Measurements from ENCODE around the gene PARP9.

DNA sequence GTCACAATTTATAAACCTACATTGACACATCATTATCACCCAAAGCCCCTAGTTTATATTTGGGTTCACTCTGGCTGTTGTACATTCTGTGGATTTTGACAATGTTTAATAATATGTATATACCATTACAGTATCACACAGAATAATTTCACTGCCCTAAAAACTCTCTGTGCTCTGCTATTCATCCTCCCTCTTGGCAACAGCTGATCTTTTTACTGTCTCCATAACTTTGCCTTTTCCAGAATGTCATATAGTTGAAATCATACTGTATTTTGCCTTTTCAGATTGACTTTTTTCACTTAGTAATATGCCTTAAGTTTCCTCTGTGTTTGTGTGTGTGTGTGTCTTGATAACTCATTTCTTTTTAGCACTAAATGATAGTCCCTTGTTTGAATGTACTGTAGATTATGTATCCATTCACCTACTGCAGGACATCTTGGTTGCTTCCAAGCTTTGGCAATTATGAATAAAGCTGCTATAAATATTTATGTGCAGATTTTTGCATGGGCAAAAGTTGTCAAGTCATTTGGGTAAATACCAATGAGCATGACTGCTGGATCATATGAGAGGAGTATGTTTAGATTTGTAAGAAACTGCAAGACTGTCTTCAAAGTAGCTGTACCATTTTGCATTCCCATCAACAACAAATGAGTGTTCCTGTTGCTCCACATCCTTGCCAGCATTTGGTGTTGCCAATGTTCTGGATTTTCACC is 22.8 kb upstream of the PARP9 start:
- TF ChIP-seq, protein P1, sequence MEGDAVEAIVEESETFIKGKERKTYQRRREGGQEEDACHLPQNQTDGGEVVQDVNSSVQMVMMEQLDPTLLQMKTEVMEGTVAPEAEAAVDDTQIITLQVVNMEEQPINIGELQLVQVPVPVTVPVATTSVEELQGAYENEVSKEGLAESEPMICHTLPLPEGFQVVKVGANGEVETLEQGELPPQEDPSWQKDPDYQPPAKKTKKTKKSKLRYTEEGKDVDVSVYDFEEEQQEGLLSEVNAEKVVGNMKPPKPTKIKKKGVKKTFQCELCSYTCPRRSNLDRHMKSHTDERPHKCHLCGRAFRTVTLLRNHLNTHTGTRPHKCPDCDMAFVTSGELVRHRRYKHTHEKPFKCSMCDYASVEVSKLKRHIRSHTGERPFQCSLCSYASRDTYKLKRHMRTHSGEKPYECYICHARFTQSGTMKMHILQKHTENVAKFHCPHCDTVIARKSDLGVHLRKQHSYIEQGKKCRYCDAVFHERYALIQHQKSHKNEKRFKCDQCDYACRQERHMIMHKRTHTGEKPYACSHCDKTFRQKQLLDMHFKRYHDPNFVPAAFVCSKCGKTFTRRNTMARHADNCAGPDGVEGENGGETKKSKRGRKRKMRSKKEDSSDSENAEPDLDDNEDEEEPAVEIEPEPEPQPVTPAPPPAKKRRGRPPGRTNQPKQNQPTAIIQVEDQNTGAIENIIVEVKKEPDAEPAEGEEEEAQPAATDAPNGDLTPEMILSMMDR (IDR thresholded peaks at IDR 0.05), result no peak
- TF ChIP-seq POLR2A (IDR thresholded peaks at IDR 0.05), result no peak
